HepG2 (cell line): Measurements from ENCODE around the gene NELFB. TPM values are rescaled to one million over a fixed set of nuclear protein-coding genes. Genes with fewer than 3 reads are reported as not detected.

Source experiments
- ATAD3A ChIP-seq: sonication (generic); formaldehyde crosslinking; IDR thresholded peaks from 2 replicates; pipeline ENCODE4 v1.4.0; 2020; ENCODE audit warnings: missing genetic modification reagents
- BORCS8-MEF2B ChIP-seq: sonication (generic); formaldehyde crosslinking; IDR thresholded peaks from 2 replicates; pipeline ENCODE4 v1.8.0; 2022; ENCODE audit warnings: mild to moderate bottlenecking, missing genetic modification reagents
- CHD2 ChIP-seq: IDR thresholded peaks from 2 replicates; pipeline ENCODE4 v1.6.1; 2011; ENCODE audit warnings: low read depth, low read length, improper control_type of control experiment
- DMAP1 ChIP-seq: IDR thresholded peaks from 2 replicates; pipeline ENCODE4 v1.6.1; 2016
- FLYWCH1 ChIP-seq: sonication (generic); formaldehyde crosslinking; IDR thresholded peaks from 2 replicates; pipeline ENCODE4 v1.8.1; 2023; ENCODE audit warnings: mild to moderate bottlenecking, missing genetic modification reagents
- HDAC6 ChIP-seq: fragments of 200-600 bp; sonication (generic); IDR thresholded peaks from 2 replicates; pipeline ENCODE4 v1.7.0; 2017; ENCODE audit warnings: mild to moderate bottlenecking, antibody characterized with exemption, low read length, low read depth
- MTA1 ChIP-seq: sonication (generic); formaldehyde crosslinking; IDR thresholded peaks from 2 replicates; pipeline ENCODE4 v1.4.0; 2020; ENCODE audit warnings: missing genetic modification reagents, mild to moderate bottlenecking, borderline replicate concordance
- NR2C2 ChIP-seq: sonication (generic); formaldehyde crosslinking; IDR thresholded peaks from 2 replicates; pipeline ENCODE4 v1.4.0; 2020; ENCODE audit warnings: missing genetic modification reagents, mild to moderate bottlenecking, moderate library complexity, borderline replicate concordance
- ZNF30 ChIP-seq: sonication (generic); formaldehyde crosslinking; IDR thresholded peaks from 2 replicates; pipeline ENCODE4 v1.5.0; 2020; ENCODE audit warnings: mild to moderate bottlenecking, missing genetic modification reagents
- ZNF382 ChIP-seq: sonication (generic); formaldehyde crosslinking; IDR thresholded peaks from 2 replicates; pipeline ENCODE4 v1.5.0; 2020; ENCODE audit warnings: missing genetic modification reagents, mild to moderate bottlenecking, borderline replicate concordance
- ZNF761 ChIP-seq: sonication (generic); formaldehyde crosslinking; conservative IDR thresholded peaks from 2 replicates; pipeline ENCODE4 v1.4.0; 2020; ENCODE audit warnings: mild to moderate bottlenecking, missing genetic modification reagents
- ZNF780A ChIP-seq: sonication (generic); formaldehyde crosslinking; IDR thresholded peaks from 2 replicates; pipeline ENCODE4 v1.8.0; 2022; ENCODE audit warnings: mild to moderate bottlenecking, missing genetic modification reagents, moderate library complexity
- polyA plus RNA-seq, 8 experiments: library from polyadenylated mRNA; depleted of rRNA in 3 of 8; stranded (reverse) in 7 of 8; unstranded in 1 of 8; fragments of >200 nt; fragmentation: Illumina TruSeq in 4 of 8; extraction: Trizol in 4 of 8; gene quantifications; 2 replicates each; pipeline versions ENCODE4 v1.2.1 to v1.2.3, GENCODE V29; 2011 to 2016; ENCODE audit warnings: low read depth in 4 of 8, missing spikeins in 1 of 8, mixed read lengths in 1 of 8; ENCODE audit not compliant: insufficient read depth in 1 of 8
- total RNA-seq, 5 experiments: library from RNA; depleted of rRNA; stranded (reverse); fragments of >200 nt; fragmentation: Illumina TruSeq; extraction: Trizol; gene quantifications; 2 replicates each; pipeline ENCODE4 v1.2.3, GENCODE V29; 2016; ENCODE audit warnings: low read depth in 1 of 5
- TF ChIP-seq, protein P1 (sequence below): IDR thresholded peaks from 2 replicates; pipeline ENCODE4 v1.6.1; 2012; ENCODE audit warnings: low read depth, low read length, improper control_type of control experiment
- TF ChIP-seq, protein P2 (sequence below): sonication (generic); formaldehyde crosslinking; IDR thresholded peaks from 2 replicates; pipeline ENCODE4 v1.9.0; 2021; ENCODE audit warnings: missing genetic modification reagents, borderline replicate concordance
- TF ChIP-seq, protein P3 (sequence below): IDR thresholded peaks from 2 replicates; pipeline ENCODE4 v1.4.0; 2020; ENCODE audit warnings: mild to moderate bottlenecking, missing genetic modification reagents

NELFB gene
- total and polyA plus RNA-seq, 2 of the 13 experiments (the other 11 are each of a cell fraction or from before 2014, with no cell fraction given), result 26.5 to 45.8 TPM

DNA sequence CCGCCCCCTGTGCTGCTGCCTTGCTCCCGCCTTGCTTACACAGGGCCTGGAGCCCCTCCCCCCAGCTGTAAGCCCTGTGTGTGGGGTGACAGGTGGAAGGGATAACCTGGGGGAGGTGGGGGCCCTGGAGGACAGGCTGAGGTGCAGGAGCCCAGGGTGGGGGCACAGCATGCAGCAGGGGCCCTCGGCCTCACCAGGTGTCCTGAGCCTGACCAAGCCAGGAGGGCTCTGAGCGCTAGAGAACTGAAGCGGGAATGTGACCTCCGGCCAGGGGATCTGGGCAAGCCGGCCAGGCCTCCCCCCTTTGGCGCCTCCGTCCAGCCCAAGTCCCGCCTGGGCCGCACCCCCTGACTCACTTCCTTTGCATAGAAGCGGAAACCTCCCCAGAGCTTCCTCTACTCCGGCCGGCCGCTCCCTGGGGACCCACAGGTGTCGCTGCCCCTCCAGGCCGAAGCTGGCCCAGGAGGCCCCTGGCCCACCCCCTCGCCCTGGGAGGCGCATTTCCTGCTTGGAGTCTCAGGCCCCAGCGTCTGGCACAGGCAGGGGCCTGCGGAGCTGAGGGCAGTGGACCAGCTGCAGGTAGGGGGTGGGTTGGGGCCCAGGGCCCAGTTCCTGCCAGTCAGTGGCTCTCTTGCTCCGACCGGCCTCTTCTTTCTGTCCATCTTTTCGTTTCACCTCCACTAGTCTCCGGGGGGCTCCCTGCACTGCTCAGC is 22.4 kb downstream of the NELFB start, which contains the start of gene TOR4A (continued):
- TF ChIP-seq, protein P1, sequence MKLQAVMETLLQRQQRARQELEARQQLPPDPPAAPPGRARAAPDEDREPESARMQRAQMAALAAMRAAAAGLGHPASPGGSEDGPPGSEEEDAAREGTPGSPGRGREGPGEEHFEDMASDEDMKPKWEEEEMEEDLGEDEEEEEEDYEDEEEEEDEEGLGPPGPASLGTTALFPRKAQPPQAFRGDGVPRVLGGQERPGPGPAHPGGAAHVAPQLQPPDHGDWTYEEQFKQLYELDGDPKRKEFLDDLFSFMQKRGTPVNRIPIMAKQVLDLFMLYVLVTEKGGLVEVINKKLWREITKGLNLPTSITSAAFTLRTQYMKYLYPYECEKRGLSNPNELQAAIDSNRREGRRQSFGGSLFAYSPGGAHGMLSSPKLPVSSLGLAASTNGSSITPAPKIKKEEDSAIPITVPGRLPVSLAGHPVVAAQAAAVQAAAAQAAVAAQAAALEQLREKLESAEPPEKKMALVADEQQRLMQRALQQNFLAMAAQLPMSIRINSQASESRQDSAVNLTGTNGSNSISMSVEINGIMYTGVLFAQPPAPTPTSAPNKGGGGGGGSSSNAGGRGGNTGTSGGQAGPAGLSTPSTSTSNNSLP, result no peak
- TF ChIP-seq ZNF780A (CRISPR knock-in tag) (no peak), ZNF382 (CRISPR knock-in tag) (no peak), CHD2 (no peak), NR2C2 (no peak), MTA1 (CRISPR knock-in tag) (peak; percentile 41; the same call in 1 of the 2 replicates), ATAD3A (CRISPR knock-in tag) (no peak), ZNF30 (CRISPR knock-in tag) (no peak), ZNF761 (CRISPR knock-in tag) (no peak), HDAC6 (no peak), DMAP1 (CRISPR knock-in tag) (peak; percentile 70; the same call in 1 of the 2 replicates), BORCS8-MEF2B (peak; percentile 43), FLYWCH1 (CRISPR knock-in tag) (no peak)
- TF ChIP-seq, protein P2, sequence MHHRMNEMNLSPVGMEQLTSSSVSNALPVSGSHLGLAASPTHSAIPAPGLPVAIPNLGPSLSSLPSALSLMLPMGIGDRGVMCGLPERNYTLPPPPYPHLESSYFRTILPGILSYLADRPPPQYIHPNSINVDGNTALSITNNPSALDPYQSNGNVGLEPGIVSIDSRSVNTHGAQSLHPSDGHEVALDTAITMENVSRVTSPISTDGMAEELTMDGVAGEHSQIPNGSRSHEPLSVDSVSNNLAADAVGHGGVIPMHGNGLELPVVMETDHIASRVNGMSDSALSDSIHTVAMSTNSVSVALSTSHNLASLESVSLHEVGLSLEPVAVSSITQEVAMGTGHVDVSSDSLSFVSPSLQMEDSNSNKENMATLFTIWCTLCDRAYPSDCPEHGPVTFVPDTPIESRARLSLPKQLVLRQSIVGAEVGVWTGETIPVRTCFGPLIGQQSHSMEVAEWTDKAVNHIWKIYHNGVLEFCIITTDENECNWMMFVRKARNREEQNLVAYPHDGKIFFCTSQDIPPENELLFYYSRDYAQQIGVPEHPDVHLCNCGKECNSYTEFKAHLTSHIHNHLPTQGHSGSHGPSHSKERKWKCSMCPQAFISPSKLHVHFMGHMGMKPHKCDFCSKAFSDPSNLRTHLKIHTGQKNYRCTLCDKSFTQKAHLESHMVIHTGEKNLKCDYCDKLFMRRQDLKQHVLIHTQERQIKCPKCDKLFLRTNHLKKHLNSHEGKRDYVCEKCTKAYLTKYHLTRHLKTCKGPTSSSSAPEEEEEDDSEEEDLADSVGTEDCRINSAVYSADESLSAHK (CRISPR knock-in tag), result no peak
- TF ChIP-seq, protein P3, sequence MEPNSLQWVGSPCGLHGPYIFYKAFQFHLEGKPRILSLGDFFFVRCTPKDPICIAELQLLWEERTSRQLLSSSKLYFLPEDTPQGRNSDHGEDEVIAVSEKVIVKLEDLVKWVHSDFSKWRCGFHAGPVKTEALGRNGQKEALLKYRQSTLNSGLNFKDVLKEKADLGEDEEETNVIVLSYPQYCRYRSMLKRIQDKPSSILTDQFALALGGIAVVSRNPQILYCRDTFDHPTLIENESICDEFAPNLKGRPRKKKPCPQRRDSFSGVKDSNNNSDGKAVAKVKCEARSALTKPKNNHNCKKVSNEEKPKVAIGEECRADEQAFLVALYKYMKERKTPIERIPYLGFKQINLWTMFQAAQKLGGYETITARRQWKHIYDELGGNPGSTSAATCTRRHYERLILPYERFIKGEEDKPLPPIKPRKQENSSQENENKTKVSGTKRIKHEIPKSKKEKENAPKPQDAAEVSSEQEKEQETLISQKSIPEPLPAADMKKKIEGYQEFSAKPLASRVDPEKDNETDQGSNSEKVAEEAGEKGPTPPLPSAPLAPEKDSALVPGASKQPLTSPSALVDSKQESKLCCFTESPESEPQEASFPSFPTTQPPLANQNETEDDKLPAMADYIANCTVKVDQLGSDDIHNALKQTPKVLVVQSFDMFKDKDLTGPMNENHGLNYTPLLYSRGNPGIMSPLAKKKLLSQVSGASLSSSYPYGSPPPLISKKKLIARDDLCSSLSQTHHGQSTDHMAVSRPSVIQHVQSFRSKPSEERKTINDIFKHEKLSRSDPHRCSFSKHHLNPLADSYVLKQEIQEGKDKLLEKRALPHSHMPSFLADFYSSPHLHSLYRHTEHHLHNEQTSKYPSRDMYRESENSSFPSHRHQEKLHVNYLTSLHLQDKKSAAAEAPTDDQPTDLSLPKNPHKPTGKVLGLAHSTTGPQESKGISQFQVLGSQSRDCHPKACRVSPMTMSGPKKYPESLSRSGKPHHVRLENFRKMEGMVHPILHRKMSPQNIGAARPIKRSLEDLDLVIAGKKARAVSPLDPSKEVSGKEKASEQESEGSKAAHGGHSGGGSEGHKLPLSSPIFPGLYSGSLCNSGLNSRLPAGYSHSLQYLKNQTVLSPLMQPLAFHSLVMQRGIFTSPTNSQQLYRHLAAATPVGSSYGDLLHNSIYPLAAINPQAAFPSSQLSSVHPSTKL (CRISPR knock-in tag), result peak; percentile 63
